UCSD-AML1 (cell line): ENCODE data around the gene BCL11B.

Experiments used
- DNase-seq: peaks from one replicate; lab custom pipeline; 2025; ENCODE audit not compliant: unreplicated experiment; lab: John Stamatoyannopoulos, UW

Gene BCL11B

GRCh38 chr14:99271951-99272631, at the start of gene BCL11B:
Gene BCL11B (minus strand): TSS chr14:99272197. CDS start chr14:99271218, 979 bp downstream.
- DNase-seq = peak; percentile 75

GRCh38 chr14:99321236-99321925, 49.4 kb upstream of the BCL11B start:
- no peak for DNase-seq

- no peak for DNase-seq
These were observed 48.7 kb upstream of the BCL11B start for GRCh38 chr14:99320621-99321235.

GRCh38 chr14:99320105-99320572, 48.1 kb upstream of the BCL11B start:
- DNase-seq = peak; percentile 65

GRCh38 chr14:99318959-99319295, 46.9 kb upstream of the BCL11B start:
- DNase-seq = no peak

- DNase-seq = no peak
These were observed 46.3 kb upstream of the BCL11B start for GRCh38 chr14:99318091-99318958.

GRCh38 chr14:99317231-99318090, 45.5 kb upstream of the BCL11B start:
- DNase-seq = no peak

- DNase-seq = no peak
These were observed 44.5 kb upstream of the BCL11B start for GRCh38 chr14:99316281-99317163.

- no peak for DNase-seq
These were observed 43.2 kb upstream of the BCL11B start for GRCh38 chr14:99315197-99315596.

- DNase-seq = no peak
These were observed 42.6 kb upstream of the BCL11B start for GRCh38 chr14:99314623-99315022.

- DNase-seq = no peak
These were observed 41.2 kb upstream of the BCL11B start for GRCh38 chr14:99313234-99313633.

- DNase-seq = no peak
These were observed 40.1 kb upstream of the BCL11B start for GRCh38 chr14:99312106-99312505.

GRCh38 chr14:99309220-99309766, 37.3 kb upstream of the BCL11B start:
- no peak for DNase-seq

GRCh38 chr14:99304208-99304607, 32.2 kb upstream of the BCL11B start:
- no peak for DNase-seq

GRCh38 chr14:99300190-99300589, 28.2 kb upstream of the BCL11B start:
- DNase-seq = no peak

- no peak for DNase-seq
These were observed 24.5 kb upstream of the BCL11B start for GRCh38 chr14:99296517-99296916.

- no peak for DNase-seq
These were observed 17.6 kb upstream of the BCL11B start for GRCh38 chr14:99289394-99290189.

- DNase-seq = no peak
These were observed 17.0 kb upstream of the BCL11B start for GRCh38 chr14:99288948-99289347.
